SH-SY5Y (cell line): ENCODE measurements around the gene CAMK2D.

ENCODE experiments used
- GATA2 ChIP-seq: IDR thresholded peaks from 2 replicates; pipeline ENCODE4 v1.6.1; 2011; ENCODE audit warnings: mild to moderate bottlenecking, low read depth, low read length
- GATA3 ChIP-seq: IDR thresholded peaks from 2 replicates; pipeline ENCODE4 v1.6.1; 2011; ENCODE audit warnings: low read depth, mild to moderate bottlenecking, low read length, moderate library complexity

GRCh38 chr4:113673450-113673849, 88.1 kb downstream of the CAMK2D start:
- TF ChIP-seq GATA3 (no peak), GATA2 (no peak)
